SU-DHL-6 (cell line): ENCODE measurements around the gene GRB10.

Experiments used
- H2AFZ ChIP-seq: fragments of 200-600 bp; sonication (generic); 2 replicates; pipeline ENCODE4 v1.6.1; 2014; ENCODE audit warnings: low read depth, mild to moderate bottlenecking, moderate library complexity, mixed read lengths, antibody characterized with exemption, low read length; ENCODE audit not compliant: severe bottlenecking
- H3F3A ChIP-seq: fragments of 200-600 bp; shearing (Covaris generic); 2 replicates; pipeline ENCODE4 v1.6.0; 2016; ENCODE audit warnings: antibody characterized with exemption, mild to moderate bottlenecking; ENCODE audit not compliant: insufficient read depth
- H3K27ac ChIP-seq: fragments of 200-600 bp; sonication (generic); 2 replicates; pipeline ENCODE4 v1.5.1; 2016; ENCODE audit warnings: low read depth, mild to moderate bottlenecking, low read length, moderate library complexity, mixed read lengths
- H3K27me3 ChIP-seq: fragments of 200-600 bp; sonication (generic), shearing (Covaris generic); 2 replicates; pipeline ENCODE4 v1.6.0; 2014; ENCODE audit warnings: mild to moderate bottlenecking, low read length
- H3K36me3 ChIP-seq: fragments of 200-600 bp; sonication (generic); 2 replicates; pipeline ENCODE4 v1.6.1; 2014; ENCODE audit warnings: mild to moderate bottlenecking, low read length, mixed read lengths
- H3K4me2 ChIP-seq: fragments of 300-600, 200-600 bp; shearing (Covaris generic), sonication (generic); 2 replicates; pipeline ENCODE4 v1.6.0; 2014; ENCODE audit warnings: low read length, low read depth, mild to moderate bottlenecking; ENCODE audit not compliant: poor library complexity, severe bottlenecking
- H3K4me3 ChIP-seq: fragments of 200-600 bp; sonication (generic); 2 replicates; pipeline ENCODE4 v1.5.1; 2014; ENCODE audit warnings: antibody characterized with exemption, low read length, mild to moderate bottlenecking, mixed read lengths; ENCODE audit not compliant: insufficient read depth, poor library complexity, severe bottlenecking
- H3K79me2 ChIP-seq: fragments of 200-600 bp; sonication (generic); 2 replicates; pipeline ENCODE4 v1.6.1; 2014; ENCODE audit warnings: mild to moderate bottlenecking, low read length, moderate library complexity; ENCODE audit not compliant: insufficient read depth
- H3K9ac ChIP-seq: fragments of 200-600 bp; sonication (generic); 2 replicates; pipeline ENCODE4 v1.7.0; 2014; ENCODE audit warnings: mild to moderate bottlenecking, low read length
- H3K9me2 ChIP-seq: fragments of 200-600 bp; sonication (generic); replicated peaks from 2 replicates; pipeline ENCODE4 v1.6.1; 2014; ENCODE audit warnings: low read length; ENCODE audit not compliant: insufficient read depth
- H3K9me3 ChIP-seq: fragments of 200-600 bp; sonication (generic); 2 replicates; pipeline ENCODE4 v1.6.1; 2014; ENCODE audit warnings: low read length, mixed read lengths; ENCODE audit not compliant: insufficient read depth
- H4K20me1 ChIP-seq: fragments of 200-600 bp; sonication (generic); 2 replicates; pipeline ENCODE4 v1.6.1; 2014; ENCODE audit warnings: low read depth, mild to moderate bottlenecking, antibody characterized with exemption, low read length, moderate library complexity, mixed read lengths
- EZH2phosphoT487 ChIP-seq: fragments of 200-600 bp; sonication (generic), shearing (Covaris generic); conservative IDR thresholded peaks from 2 replicates; pipeline ENCODE4 v1.6.1; 2018; ENCODE audit warnings: mild to moderate bottlenecking, antibody characterized with exemption, low read length, moderate library complexity, mixed read lengths
- TF ChIP-seq, protein P1 (sequence below): fragments of 200-600 bp; sonication (generic); IDR thresholded peaks from one replicate; pipeline ENCODE4 v1.5.1; 2017; ENCODE audit warnings: antibody characterized with exemption, mild to moderate bottlenecking, low read length, moderate library complexity; ENCODE audit not compliant: insufficient read depth, poor library complexity, severe bottlenecking

Gene GRB10

DNA sequence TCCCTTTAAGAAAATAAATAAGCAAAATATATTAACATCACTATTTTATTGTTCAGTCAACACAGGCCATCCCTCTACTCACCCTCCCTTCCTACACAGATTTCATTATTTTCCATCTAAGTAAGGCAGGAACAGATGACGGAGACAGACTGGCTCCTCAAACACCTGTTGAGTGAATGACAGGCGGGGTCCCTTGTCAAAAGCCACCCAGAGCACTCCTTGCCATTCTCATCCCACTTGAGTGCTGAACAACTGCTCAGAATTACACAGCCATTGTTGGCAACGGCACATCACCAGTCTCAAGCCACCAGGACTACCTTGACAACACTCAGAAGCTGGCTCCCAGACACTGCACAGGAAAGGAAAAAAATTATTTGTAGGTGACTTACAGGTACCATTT is 3.3 kb downstream of the GRB10 start:
- Histone ChIP-seq H3K9me2 (no peaks in the 10 kb centered on the region), H3K9ac (no peak overlapping the region), H3F3A (no peaks in the 10 kb centered on the region), H4K20me1 (no peaks in the 10 kb centered on the region), H3K9me3 (no peaks in the 10 kb centered on the region), H3K79me2 (no peaks in the 10 kb centered on the region), H2AFZ (no peak overlapping the region), H3K4me3 (no peak overlapping the region), H3K27me3 (no peaks in the 10 kb centered on the region), H3K27ac (no peak overlapping the region), H3K36me3 (no peaks in the 10 kb centered on the region), H3K4me2 (no peak overlapping the region)
- no peak for TF ChIP-seq EZH2phosphoT487
- TF ChIP-seq, protein P1, sequence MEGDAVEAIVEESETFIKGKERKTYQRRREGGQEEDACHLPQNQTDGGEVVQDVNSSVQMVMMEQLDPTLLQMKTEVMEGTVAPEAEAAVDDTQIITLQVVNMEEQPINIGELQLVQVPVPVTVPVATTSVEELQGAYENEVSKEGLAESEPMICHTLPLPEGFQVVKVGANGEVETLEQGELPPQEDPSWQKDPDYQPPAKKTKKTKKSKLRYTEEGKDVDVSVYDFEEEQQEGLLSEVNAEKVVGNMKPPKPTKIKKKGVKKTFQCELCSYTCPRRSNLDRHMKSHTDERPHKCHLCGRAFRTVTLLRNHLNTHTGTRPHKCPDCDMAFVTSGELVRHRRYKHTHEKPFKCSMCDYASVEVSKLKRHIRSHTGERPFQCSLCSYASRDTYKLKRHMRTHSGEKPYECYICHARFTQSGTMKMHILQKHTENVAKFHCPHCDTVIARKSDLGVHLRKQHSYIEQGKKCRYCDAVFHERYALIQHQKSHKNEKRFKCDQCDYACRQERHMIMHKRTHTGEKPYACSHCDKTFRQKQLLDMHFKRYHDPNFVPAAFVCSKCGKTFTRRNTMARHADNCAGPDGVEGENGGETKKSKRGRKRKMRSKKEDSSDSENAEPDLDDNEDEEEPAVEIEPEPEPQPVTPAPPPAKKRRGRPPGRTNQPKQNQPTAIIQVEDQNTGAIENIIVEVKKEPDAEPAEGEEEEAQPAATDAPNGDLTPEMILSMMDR = no peak

DNA sequence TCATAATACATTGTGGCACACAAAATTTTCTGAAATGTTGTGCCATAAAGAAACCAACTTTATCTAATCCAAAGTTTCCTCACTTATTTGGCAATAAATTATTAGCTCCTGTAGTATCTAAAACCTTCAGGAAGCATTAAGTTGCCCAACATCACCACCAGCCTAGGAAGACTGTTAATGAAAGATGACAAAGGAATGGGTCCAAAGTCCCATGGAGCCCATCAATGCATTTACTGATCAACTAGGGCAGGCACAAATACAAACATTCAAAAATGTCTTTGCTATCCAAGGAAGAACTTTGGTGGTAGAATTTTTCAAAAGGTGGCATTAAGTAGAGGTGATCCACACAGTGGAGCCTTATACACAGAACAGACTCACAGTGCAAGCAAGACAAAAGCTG is 4.5 kb downstream of the GRB10 start:
- no peaks in the 10 kb centered on the region for H3F3A ChIP-seq
- TF ChIP-seq EZH2phosphoT487 = no peak
- TF ChIP-seq, protein P1 = no peak
- no peak overlapping the region for H3K4me2 ChIP-seq
- H4K20me1 ChIP-seq = no peaks in the 10 kb centered on the region
- H3K79me2 ChIP-seq = no peaks in the 10 kb centered on the region
- no peaks in the 10 kb centered on the region for H3K36me3 ChIP-seq
- no peaks in the 10 kb centered on the region for H3K27me3 ChIP-seq
- H3K9me3 ChIP-seq = no peaks in the 10 kb centered on the region
- no peaks in the 10 kb centered on the region for H3K9me2 ChIP-seq
- no peak overlapping the region for H2AFZ ChIP-seq
- H3K4me3 ChIP-seq = no peak overlapping the region
- no peak overlapping the region for H3K27ac ChIP-seq
- no peak overlapping the region for H3K9ac ChIP-seq

DNA sequence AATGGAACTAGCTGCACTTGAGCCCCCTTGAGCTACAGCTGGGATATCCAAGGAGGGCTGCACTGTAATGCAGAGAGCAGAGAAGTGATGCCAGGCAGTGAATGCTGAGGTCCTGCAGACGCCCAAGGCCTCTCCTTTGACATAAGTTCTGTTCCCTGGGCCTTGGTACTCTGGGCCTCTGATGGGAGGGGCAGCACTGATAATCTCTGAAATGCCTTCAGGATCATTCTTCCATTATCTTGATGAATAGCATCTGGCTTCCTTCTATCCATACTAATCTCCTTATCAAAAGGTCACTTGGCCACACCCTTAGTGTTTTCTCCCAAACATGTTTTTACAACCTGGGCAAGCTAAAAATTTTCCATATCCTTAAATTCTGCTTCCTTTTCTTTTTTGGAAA is 6.9 kb downstream of the GRB10 start:
- Histone ChIP-seq H3K9me2 (no peaks in the 10 kb centered on the region), H3K36me3 (no peaks in the 10 kb centered on the region), H3K27me3 (no peaks in the 10 kb centered on the region), H2AFZ (no peak overlapping the region), H3K27ac (no peak overlapping the region), H3F3A (no peaks in the 10 kb centered on the region), H4K20me1 (no peaks in the 10 kb centered on the region), H3K79me2 (no peaks in the 10 kb centered on the region), H3K4me3 (no peak overlapping the region), H3K9me3 (no peaks in the 10 kb centered on the region), H3K4me2 (no peak overlapping the region), H3K9ac (no peak overlapping the region)
- no peak for TF ChIP-seq EZH2phosphoT487
- TF ChIP-seq, protein P1 = no peak
